Right ventricle myocardium superior (tissue), 1 donor: ENCODE results near the gene NLGN4X. TPM values are rescaled to one million over a fixed set of nuclear protein-coding genes. Genes with fewer than 3 reads are reported as not detected.
A peak's percentile ranks its signal among the peaks of the same experiment; 100 is the strongest.
"Not testable (repeated sequence)": the region's sequence is repeated elsewhere in the genome, so short reads cannot be mapped to it uniquely, and the experiment has no call there.

Source experiments
- ATAC-seq: fragments of 200-7000 bp; cut with Tn5 transposase; one replicate; pipeline ENCODE4 v1.9.1; 2020; ENCODE audit warnings: mild to moderate bottlenecking; ENCODE audit not compliant: poor library complexity
- DNase-seq: peaks from one replicate; pipeline ENCODE4 v3.0.0-alpha.2; 2020
- intact Hi-C: fragments of 100-400 bp; cut with DNase I; formaldehyde crosslinking; loops from one replicate; pipeline ENCODE4 v1.11.2; 2022
- total RNA-seq: library from RNA; stranded (reverse); fragmentation: NEBNext Ultra II Directional; extraction: Animal tissue kit (Norgen Biotek cat#: 25700); gene quantifications from one replicate; pipeline ENCODE4 v1.2.1, GENCODE V29; 2021
- donor health status: DM: no; HTN: yes; CAD: no; lungs with severe emphysema.

NLGN4X gene
- total RNA-seq, 1 donor from 2014 or later = 3.0 TPM

DNA sequence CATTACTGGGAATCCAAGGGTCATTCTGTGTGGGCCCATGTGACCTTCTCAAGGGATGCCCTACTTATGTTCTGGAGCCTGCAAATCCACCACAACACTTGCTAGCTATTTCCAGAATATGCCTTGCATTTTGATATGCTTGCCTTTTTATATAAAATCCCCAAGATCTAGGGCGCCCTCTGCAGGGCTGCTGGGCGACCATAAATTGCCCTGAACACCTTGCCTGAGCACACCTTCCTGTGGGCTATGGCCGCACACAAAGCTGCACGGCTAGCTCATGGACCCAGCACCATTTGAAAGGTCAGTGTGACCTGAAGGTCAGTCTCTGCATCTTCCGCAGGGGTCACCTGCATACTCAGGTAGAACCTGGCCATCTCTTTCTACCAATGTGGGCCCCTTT is 311.7 kb downstream of the NLGN4X start:
- intact Hi-C loops = no loop called here
- no peak for DNase-seq
- no peak for ATAC-seq

- intact Hi-C loops = no loop called here
- DNase-seq (no peak), ATAC-seq (no peak)
Measured at GRCh38 chrX:5915783-5916182, 312.9 kb downstream of the NLGN4X start.

DNA sequence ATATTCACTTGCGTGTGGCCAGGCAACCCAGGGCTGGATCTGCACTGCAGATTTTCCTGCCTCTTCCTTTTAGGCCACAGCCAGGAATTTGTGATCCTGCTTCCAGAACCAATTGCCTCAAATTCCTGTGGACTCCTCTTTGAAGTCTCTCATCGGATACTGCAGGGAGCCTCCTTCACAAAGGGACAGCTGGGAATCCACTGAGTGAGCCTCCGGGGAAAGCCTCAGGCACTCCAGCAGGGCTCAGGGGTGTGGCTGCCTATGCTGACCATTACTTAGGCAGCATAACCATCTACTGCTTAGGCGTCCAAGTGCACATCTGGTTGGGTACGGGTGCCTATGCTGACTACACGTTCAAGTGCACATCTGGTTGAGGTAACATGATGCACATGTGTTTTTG is 321.5 kb downstream of the NLGN4X start:
- no peak for ATAC-seq
- intact Hi-C loops = no loop called here
- DNase-seq = no peak

- DNase-seq, ATAC-seq, intact Hi-C loops: not testable (repeated sequence)
Measured at GRCh38 chrX:5903586-5904190, 325.0 kb downstream of the NLGN4X start.

DNA sequence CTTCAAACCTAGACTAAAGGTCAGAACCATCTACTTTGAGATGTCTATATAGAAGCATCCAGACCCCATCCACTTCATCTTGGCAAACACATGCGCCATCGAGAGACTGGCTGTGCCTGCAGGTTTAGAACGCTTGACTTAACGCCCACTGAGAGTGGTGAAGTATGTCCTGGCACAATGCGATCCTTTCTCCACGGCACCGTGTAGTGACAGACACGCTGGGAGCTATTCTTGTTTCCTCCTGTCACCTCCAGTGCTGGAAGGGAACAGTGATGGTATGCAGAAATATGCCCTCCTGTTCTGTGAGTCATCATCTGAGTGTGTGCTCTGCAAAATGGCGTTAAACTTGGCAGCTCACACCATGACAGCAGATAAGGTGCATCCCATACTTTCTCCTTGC is 330.2 kb downstream of the NLGN4X start:
- ATAC-seq (no peak), DNase-seq (no peak)
- intact Hi-C loops = no loop called here

- no peak for DNase-seq
- intact Hi-C loops = no loop called here
- ATAC-seq = no peak
Measured at GRCh38 chrX:5891378-5891777, 337.3 kb downstream of the NLGN4X start.

DNA sequence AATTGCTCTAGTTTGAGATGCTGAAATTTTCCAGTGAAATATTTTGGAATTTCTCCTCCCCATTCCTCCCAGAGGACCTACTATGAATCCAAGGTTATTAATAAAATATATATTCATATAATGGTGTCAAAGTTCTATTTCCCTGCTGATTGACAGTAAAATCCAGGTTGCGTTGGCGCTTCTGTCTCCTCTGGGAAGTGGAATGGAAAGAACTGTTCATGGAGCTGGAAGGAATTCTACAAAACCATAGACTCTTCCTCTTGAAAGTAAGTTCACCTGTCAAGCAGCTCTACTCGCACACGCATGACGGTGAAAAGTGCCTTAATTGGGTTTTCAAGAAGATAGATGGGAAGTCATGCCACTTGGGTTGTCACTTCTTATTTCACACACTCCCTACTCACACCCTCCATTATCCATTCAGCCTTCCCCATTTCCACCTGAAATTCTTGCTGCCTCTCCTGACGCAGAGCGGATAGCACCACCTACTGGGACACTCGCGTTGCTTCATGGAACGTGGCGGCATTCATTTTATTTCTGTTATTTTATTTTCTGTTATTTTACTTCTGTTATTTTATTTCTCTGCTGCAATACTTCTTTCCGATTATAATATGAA is 351.6 kb downstream of the NLGN4X start:
- no peak for ATAC-seq
- intact Hi-C loops = no loop called here
- peak; percentile 38 for DNase-seq

- ATAC-seq = peak; percentile 60
- no peak for DNase-seq
- intact Hi-C loops = no loop called here
Measured at GRCh38 chrX:5870238-5870637, 358.4 kb downstream of the NLGN4X start.

GRCh38 chrX:5869786-5870185 is 358.9 kb downstream of the NLGN4X start:
- ATAC-seq (no peak), DNase-seq (no peak)
- intact Hi-C loops = no loop called here

DNA sequence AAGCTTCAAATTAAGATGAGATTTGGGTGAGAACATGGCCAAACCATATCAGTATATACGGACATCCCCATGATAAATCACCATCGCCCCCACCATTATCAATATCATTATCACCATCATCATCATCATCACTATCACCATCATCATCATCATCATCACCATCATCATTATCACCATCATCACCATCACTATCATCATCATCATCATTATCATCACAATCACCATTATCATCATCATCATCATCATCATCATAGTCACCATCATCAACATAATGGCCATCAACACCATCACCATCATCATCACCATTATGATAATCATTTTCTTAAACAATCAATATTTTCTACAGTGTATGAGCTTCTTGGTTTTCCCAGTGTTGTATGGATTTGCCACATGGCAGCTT is 360.9 kb downstream of the NLGN4X start:
- intact Hi-C loops = no loop called here
- DNase-seq (no peak), ATAC-seq (no peak)

DNA sequence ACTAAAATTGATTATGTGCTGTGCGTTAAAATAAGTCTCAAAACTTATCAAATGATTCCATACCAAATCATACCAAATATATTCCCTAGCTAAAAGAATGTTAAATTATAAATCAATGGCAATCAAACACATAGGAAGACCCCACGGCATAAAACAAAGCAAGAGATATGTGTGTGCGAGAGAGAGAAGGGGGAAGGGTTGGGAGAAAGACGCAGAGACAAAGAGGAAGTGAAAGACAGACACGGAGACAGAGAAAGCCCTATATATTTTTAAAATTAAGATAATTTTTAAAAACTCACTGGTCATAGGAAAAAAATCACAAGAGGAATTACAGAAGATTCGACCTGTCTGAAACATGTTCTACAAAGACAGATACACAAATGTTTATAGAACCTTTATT is 371.4 kb downstream of the NLGN4X start:
- intact Hi-C loops = no loop called here
- ATAC-seq (no peak), DNase-seq (no peak)

DNA sequence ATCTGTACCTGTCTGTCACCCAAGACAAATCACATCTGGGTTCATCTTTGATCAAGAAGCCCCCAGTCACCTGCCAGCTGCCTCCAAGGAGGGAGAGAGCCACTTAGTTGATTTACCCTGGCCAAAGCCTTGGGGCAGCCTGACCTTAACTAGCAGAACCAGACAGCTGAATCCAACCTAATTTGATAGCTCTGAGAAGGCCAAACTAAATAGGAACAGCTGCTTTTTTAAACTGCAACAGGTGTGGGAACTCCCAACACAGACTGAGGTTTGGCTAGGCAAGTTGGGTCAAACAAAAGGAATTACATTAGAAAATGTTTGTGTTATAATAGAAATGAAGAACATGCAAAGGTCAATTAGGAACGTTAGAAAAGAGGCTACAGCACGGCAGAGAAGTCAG is 375.7 kb downstream of the NLGN4X start:
- DNase-seq (no peak), ATAC-seq (no peak)
- intact Hi-C loops = no loop called here

GRCh38 chrX:5842601-5843000 is 386.1 kb downstream of the NLGN4X start:
- intact Hi-C loops = no loop called here
- ATAC-seq (no peak), DNase-seq (no peak)
